SU-DHL-6 (cell line): ENCODE results near the gene THSD7B.
"Not testable (repeated sequence)": the region's sequence is repeated elsewhere in the genome, so short reads cannot be mapped to it uniquely, and the experiment has no call there.

Experiments
- CTCF ChIP-seq: fragments of 200-600 bp; sonication (generic); IDR thresholded peaks from one replicate; pipeline ENCODE4 v1.5.1; 2017; ENCODE audit warnings: antibody characterized with exemption, mild to moderate bottlenecking, low read length, moderate library complexity; ENCODE audit not compliant: insufficient read depth, poor library complexity, severe bottlenecking
- EZH2phosphoT487 ChIP-seq: fragments of 200-600 bp; sonication (generic), shearing (Covaris generic); conservative IDR thresholded peaks from 2 replicates; pipeline ENCODE4 v1.6.1; 2018; ENCODE audit warnings: mild to moderate bottlenecking, antibody characterized with exemption, low read length, moderate library complexity, mixed read lengths

DNA sequence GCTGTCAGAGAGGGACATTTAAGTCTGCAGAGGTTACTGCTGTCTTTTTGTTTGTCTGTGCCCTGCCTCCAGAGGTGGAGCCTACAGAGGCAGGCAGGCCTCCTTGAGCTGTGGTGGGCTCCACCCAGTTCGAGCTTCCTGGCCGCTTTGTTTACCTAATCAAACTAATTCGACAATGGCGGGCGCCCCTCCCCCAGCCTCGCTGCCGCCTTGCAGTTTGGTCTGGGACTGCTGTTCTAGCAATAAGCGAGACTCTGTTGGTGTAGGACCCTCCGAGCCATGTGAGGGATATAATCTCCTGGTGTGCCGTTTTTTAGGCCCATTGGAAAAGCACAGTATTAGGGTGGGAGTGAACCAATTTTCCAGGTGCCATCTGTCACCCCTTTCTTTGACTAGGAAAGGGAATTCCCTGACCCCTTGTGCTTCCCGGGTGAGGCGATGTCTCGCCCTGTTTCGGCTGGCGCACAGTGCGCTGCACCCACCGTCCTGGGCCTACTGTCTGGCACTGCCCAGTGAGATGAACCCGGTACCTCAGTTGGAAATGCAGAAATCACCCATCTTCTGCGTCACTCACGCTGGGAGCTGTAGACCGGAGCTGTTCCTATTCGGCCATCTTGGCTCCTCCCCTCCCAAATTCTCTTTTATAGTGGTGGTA, 310.9 kb downstream of the THSD7B start:
- not testable (repeated sequence) for TF ChIP-seq CTCF, EZH2phosphoT487
